Inflammatory macrophage treated with lipopolysaccharide for 1 hour (primary cell): ENCODE data around the gene DMP1.
"Not testable (repeated sequence)": the region's sequence is repeated elsewhere in the genome, so short reads cannot be mapped to it uniquely, and the experiment has no call there.

Source experiments
- DNase-seq, 2 donors: peaks; one replicate each; pipeline ENCODE4 v3.0.0-alpha.2; 2020 to 2022

DMP1 gene

GRCh38 chr4:87688316-87688715 lies 38.2 kb downstream of the DMP1 start:
- no peak for DNase-seq

- not testable (repeated sequence) for DNase-seq
Observed at GRCh38 chr4:87690947-87691346, 40.9 kb downstream of the DMP1 start.

- not testable (repeated sequence) for DNase-seq
Observed at GRCh38 chr4:87692060-87692459, 42.0 kb downstream of the DMP1 start.

- DNase-seq: no peak
Observed at GRCh38 chr4:87697272-87697671, 47.2 kb downstream of the DMP1 start.

GRCh38 chr4:87697945-87698344 lies 47.9 kb downstream of the DMP1 start:
- no peak for DNase-seq

- peak; percentile 26 to 29 for DNase-seq
Observed at GRCh38 chr4:87698394-87698793, 48.3 kb downstream of the DMP1 start.

GRCh38 chr4:87704001-87704400 lies 53.9 kb downstream of the DMP1 start:
- peak; percentile 64 to 65 for DNase-seq

GRCh38 chr4:87707279-87707918 lies 57.3 kb downstream of the DMP1 start:
- DNase-seq: no peak
